Measurements from ENCODE around the gene EZR. TPM values are rescaled to one million over a fixed set of nuclear protein-coding genes. Genes with fewer than 3 reads are reported as not detected.
A peak's percentile ranks its signal among the peaks of the same experiment; 100 is the strongest.

Gene EZR
- total and polyA plus RNA-seq, 7 donors, result 19.1 to 61.7 (median 30.9) TPM

DNA sequence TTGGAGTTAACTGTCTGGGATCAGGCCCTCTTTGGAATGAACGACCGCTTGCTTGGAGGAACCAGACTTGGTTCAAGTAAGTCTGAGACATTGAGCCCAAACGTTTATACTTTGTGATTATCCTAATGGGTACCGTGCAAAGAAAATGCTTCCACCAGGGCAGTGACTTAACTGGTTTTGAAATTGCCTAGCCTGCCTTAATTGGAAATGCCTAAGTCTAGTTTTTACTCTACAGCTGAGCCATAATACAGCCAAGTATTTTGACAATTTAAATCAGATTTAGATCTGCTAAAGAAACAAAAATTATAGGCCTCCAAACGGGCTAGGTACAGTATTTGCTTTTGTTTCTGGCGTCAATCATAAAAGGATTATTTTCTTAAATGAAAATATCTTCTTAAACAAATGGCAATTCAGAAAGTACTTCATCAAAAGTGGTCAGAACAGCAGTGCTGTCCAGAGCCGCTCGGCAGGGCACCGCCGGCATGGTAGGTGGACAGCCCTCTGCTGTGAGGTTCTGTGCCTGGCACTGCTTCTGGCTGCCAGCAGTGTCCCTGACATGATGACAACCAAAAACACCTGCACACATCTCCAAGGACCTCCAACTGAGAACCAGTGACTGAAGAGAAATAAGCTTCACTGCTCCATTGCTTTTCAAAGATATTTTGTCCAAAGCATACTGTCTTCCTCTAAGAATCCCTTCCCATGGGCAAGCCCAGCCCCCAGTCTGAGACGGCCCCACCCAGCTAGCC, 55.6 kb downstream of the EZR start:
- TF ChIP-seq, protein P1, sequence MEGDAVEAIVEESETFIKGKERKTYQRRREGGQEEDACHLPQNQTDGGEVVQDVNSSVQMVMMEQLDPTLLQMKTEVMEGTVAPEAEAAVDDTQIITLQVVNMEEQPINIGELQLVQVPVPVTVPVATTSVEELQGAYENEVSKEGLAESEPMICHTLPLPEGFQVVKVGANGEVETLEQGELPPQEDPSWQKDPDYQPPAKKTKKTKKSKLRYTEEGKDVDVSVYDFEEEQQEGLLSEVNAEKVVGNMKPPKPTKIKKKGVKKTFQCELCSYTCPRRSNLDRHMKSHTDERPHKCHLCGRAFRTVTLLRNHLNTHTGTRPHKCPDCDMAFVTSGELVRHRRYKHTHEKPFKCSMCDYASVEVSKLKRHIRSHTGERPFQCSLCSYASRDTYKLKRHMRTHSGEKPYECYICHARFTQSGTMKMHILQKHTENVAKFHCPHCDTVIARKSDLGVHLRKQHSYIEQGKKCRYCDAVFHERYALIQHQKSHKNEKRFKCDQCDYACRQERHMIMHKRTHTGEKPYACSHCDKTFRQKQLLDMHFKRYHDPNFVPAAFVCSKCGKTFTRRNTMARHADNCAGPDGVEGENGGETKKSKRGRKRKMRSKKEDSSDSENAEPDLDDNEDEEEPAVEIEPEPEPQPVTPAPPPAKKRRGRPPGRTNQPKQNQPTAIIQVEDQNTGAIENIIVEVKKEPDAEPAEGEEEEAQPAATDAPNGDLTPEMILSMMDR (IDR thresholded peaks at IDR 0.05), result no peak
- Histone ChIP-seq H3K36me3 (ENCODE audit: insufficient read depth in 1 of 2, low read depth in 1 of 2) (peaks cover 2 to 78% of the 10 kb centered on the region in 2 donors), H3K4me3 (no peak overlapping the region), H3K27me3 (ENCODE audit: insufficient read depth in 3 of 3, low read length in 2 of 3) (no peaks in the 10 kb centered on the region), H3K9me3 (no peaks in the 10 kb centered on the region), H3K4me1 (no peaks in the 10 kb centered on the region), H3K27ac (no peak overlapping the region)
- intact Hi-C loops (cut with DNase I), result no loop called here
- DNase-seq, result no peak
- 71 to 74% (median 74%) methylated on average over 11 of the region's 11 CpGs for WGBS, 3 donors
- ATAC-seq, result no peak

DNA sequence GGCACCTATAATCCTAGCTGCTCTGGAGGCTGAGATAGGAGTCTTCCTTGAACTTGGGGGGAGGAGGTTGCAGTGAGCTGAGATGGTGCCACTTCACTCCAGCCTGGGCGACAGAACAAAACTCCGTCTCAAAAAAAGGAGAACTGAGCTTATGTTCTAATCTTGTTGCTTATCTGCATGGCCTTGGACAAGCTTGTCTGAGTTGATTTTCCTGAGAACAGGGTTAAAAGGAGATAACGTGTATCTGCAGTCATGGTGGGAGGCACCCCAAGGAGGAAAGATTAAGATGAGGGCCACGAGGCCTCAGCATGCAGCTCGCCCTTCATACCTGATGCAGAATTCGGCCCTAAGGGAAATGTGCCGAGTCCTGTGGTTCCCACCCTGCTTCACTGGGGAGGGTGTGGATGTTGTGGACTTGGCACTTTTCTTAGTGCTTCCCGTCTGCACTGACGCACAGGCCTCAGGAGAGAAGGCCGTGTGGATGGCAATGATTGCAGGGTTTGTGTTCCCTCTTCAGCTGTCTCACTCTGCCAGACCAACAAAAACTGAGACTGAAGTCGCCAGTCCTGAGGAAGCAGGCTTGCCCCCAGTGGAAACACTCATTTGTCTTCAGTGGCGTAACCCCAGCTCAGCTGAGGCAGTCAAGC, 56.3 kb downstream of the EZR start:
- peak in 1 of 2 donors; percentile 57 for DNase-seq
- 80 to 85% (median 85%) methylated on average over 12 of the region's 12 CpGs for WGBS, 3 donors
- Histone ChIP-seq H3K4me1 (no peaks in the 10 kb centered on the region), H3K27ac (no peak overlapping the region), H3K27me3 (ENCODE audit: insufficient read depth in 3 of 3, low read length in 2 of 3) (no peaks in the 10 kb centered on the region), H3K36me3 (ENCODE audit: insufficient read depth in 1 of 2, low read depth in 1 of 2) (peaks cover 0 to 71% of the 10 kb centered on the region in 2 donors), H3K9me3 (no peaks in the 10 kb centered on the region), H3K4me3 (no peak overlapping the region)
- peak in 2 of 4 donors; percentile 11 to 12 for ATAC-seq
- intact Hi-C loops (cut with DNase I), result no loop called here
- TF ChIP-seq, protein P1 (IDR thresholded peaks at IDR 0.05), result no peak

DNA sequence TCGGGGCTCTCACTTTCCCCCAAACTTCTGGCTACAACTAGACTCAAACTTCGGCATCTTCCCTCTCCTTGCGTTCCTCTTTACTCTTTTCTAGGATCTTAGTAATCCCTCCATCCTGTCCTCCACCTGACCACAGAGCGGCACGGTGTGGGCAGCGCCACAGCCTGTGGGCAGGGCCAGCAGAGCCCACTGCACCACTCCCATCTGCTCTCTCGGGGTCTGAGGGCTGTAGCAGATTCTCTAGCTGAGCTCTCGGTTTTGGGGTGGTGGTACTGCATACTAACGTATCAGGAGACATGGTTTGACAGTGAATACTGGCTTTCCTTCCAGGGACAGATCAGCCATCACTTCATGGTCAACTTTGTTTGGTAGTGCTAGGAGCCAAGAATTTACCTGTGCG, 57.4 kb downstream of the EZR start:
- Histone ChIP-seq H3K36me3 (ENCODE audit: insufficient read depth in 1 of 2, low read depth in 1 of 2) (peaks cover 0 to 67% of the 10 kb centered on the region in 2 donors), H3K4me3 (no peak overlapping the region), H3K9me3 (no peaks in the 10 kb centered on the region), H3K27me3 (ENCODE audit: insufficient read depth in 3 of 3, low read length in 2 of 3) (no peaks in the 10 kb centered on the region), H3K4me1 (no peaks in the 10 kb centered on the region), H3K27ac (no peak overlapping the region)
- ATAC-seq (no peak), DNase-seq (no peak)
- intact Hi-C loops (cut with DNase I), result no loop called here
- TF ChIP-seq, protein P1 (IDR thresholded peaks at IDR 0.05), result no peak
- 96 to 97% (median 96%) methylated on average over 10 of the region's 10 CpGs for WGBS, 3 donors

DNA sequence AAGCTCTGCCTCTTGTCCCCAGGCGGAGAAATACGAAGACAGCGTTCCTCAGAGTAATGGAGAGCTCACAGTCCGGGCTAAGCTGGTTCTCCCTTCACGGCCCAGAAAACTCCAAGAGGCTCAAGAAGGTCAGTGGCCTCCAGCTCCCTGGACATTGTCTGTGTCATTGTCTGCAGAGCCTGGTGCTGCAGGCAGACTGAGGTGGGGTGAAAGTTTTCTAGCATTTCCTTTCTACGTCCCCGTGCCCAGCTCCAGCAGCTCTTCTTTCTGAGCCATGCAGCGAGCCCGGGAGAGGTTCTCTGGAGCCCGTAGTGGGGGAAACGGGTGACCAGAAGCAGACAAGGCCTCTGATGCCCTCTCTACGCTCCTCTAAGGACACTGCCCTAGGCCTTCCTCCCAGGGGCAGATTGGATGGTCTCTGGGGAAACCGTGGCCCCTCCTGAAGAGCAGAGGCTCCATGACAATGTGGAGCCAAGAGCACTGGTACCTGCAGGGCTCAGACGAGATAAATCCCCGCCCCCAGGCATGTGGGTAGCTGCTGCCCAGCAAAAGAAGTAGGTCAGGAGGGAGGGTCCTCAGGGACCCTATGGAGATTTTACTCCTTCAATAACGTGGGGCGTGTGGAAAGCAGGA, 58.4 kb downstream of the EZR start:
- Histone ChIP-seq H3K36me3 (ENCODE audit: insufficient read depth in 1 of 2, low read depth in 1 of 2) (peaks cover 0 to 58% of the 10 kb centered on the region in 2 donors), H3K4me3 (no peak overlapping the region), H3K4me1 (no peaks in the 10 kb centered on the region), H3K27me3 (ENCODE audit: insufficient read depth in 3 of 3, low read length in 2 of 3) (no peaks in the 10 kb centered on the region), H3K27ac (no peak overlapping the region), H3K9me3 (no peaks in the 10 kb centered on the region)
- intact Hi-C loops (cut with DNase I), result no loop called here
- WGBS, 3 donors, result 80 to 87% (median 84%) methylated on average over 17 of the region's 17 CpGs
- ATAC-seq, result no peak
- TF ChIP-seq, protein P1 (IDR thresholded peaks at IDR 0.05), result no peak
- no peak for DNase-seq

Data from psoas muscle (tissue), 8 donors.